Karpas-422 (cell line): ENCODE measurements around the gene FBXO2. TPM values are rescaled to one million over a fixed set of nuclear protein-coding genes. Genes with fewer than 3 reads are reported as not detected.

Source experiments
- DNase-seq: peaks from one replicate; pipeline ENCODE4 v3.0.0-alpha.2; 2015
- H2AFZ ChIP-seq: fragments of 200-600 bp; sonication (generic); 2 replicates; pipeline ENCODE4 v1.6.1; 2014; ENCODE audit warnings: antibody characterized with exemption, low read length, mixed read lengths
- H3K27ac ChIP-seq: fragments of 200-600 bp; sonication (generic); 2 replicates; pipeline ENCODE4 v1.5.1; 2014; ENCODE audit warnings: mild to moderate bottlenecking, low read length, moderate library complexity
- H3K27me3 ChIP-seq: fragments of 200-600 bp; sonication (generic); 2 replicates; pipeline ENCODE4 v1.6.1; 2014; ENCODE audit warnings: low read length, mixed read lengths
- H3K36me3 ChIP-seq: fragments of 200-600 bp; sonication (generic); 2 replicates; pipeline ENCODE4 v1.6.1; 2014; ENCODE audit warnings: low read length, mixed read lengths; ENCODE audit not compliant: insufficient read depth
- H3K4me1 ChIP-seq: fragments of 200-600 bp; sonication (generic); 2 replicates; pipeline ENCODE4 v1.6.1; 2014; ENCODE audit warnings: mild to moderate bottlenecking, low read length, mixed read lengths
- H3K4me2 ChIP-seq: fragments of 200-600 bp; sonication (generic); 2 replicates; pipeline ENCODE4 v1.6.1; 2014; ENCODE audit warnings: low read length, low read depth, mild to moderate bottlenecking; ENCODE audit not compliant: poor library complexity, severe bottlenecking
- H3K4me3 ChIP-seq: fragments of 200-600 bp; sonication (generic); 2 replicates; pipeline ENCODE4 v1.5.1; 2014; ENCODE audit warnings: mild to moderate bottlenecking, antibody characterized with exemption, low read length, mixed read lengths
- H3K79me2 ChIP-seq: fragments of 200-600 bp; sonication (generic); 2 replicates; pipeline ENCODE4 v1.6.1; 2014; ENCODE audit warnings: mild to moderate bottlenecking, low read length, mixed read lengths
- H3K9ac ChIP-seq: fragments of 200-600 bp; sonication (generic); 2 replicates; pipeline ENCODE4 v1.6.0; 2014; ENCODE audit warnings: low read length
- H3K9me2 ChIP-seq: fragments of 200-600 bp; sonication (generic), shearing (Covaris generic); replicated peaks from 2 replicates; pipeline ENCODE4 v1.6.0; 2014; ENCODE audit warnings: mild to moderate bottlenecking, low read length, moderate library complexity; ENCODE audit not compliant: insufficient read depth
- H3K9me3 ChIP-seq: fragments of 300-700, 200-600 bp; sonication (generic); 2 replicates; pipeline ENCODE4 v1.6.1; 2014; ENCODE audit warnings: low read length, mixed read lengths
- H4K20me1 ChIP-seq: fragments of 200-600 bp; sonication (generic); 2 replicates; pipeline ENCODE4 v1.6.1; 2014; ENCODE audit warnings: mild to moderate bottlenecking, antibody characterized with exemption, low read length, low read depth; ENCODE audit not compliant: insufficient read depth
- total RNA-seq: library from RNA; depleted of rRNA; stranded (reverse); fragments of >200 nt; shearing (Covaris generic); gene quantifications from 2 replicates; pipeline ENCODE4 v1.2.3, GENCODE V29; 2014; ENCODE audit warnings: low replicate concordance

The FBXO2 gene
- total RNA-seq, 1 experiment from 2014 or later = not detected

GRCh38 chr1:11676386-11677103 is 22.3 kb upstream of the FBXO2 start:
- Histone ChIP-seq H3K4me1 (peaks cover 12% of the 10 kb centered on the region), H3K27me3 (no peaks in the 10 kb centered on the region), H3K79me2 (peaks cover 15% of the 10 kb centered on the region), H3K9me2 (no peaks in the 10 kb centered on the region), H3K9ac (no peak overlapping the region), H3K4me2 (no peak overlapping the region), H3K27ac (no peak overlapping the region), H3K9me3 (no peaks in the 10 kb centered on the region), H3K36me3 (no peaks in the 10 kb centered on the region), H2AFZ (no peak overlapping the region), H4K20me1 (no peaks in the 10 kb centered on the region), H3K4me3 (no peak overlapping the region)
- DNase-seq = no peak

GRCh38 chr1:11675325-11675724 is 21.1 kb upstream of the FBXO2 start:
- Histone ChIP-seq H4K20me1 (no peaks in the 10 kb centered on the region), H3K79me2 (peaks cover 10% of the 10 kb centered on the region), H3K9me2 (no peaks in the 10 kb centered on the region), H3K36me3 (no peaks in the 10 kb centered on the region), H3K27ac (no peak overlapping the region), H3K9ac (no peak overlapping the region), H3K4me1 (peaks cover 10% of the 10 kb centered on the region), H3K4me2 (no peak overlapping the region), H2AFZ (no peak overlapping the region), H3K4me3 (no peak overlapping the region), H3K27me3 (no peaks in the 10 kb centered on the region), H3K9me3 (no peaks in the 10 kb centered on the region)
- DNase-seq = no peak

GRCh38 chr1:11674488-11674887 is 20.3 kb upstream of the FBXO2 start:
- Histone ChIP-seq H3K27me3 (no peaks in the 10 kb centered on the region), H3K79me2 (peaks cover 3% of the 10 kb centered on the region; the same call in 1 of the 2 replicates), H3K9ac (no peak overlapping the region), H3K9me3 (no peaks in the 10 kb centered on the region), H3K9me2 (no peaks in the 10 kb centered on the region), H4K20me1 (no peaks in the 10 kb centered on the region), H3K27ac (no peak overlapping the region), H3K4me1 (peaks cover 2% of the 10 kb centered on the region; the same call in 1 of the 2 replicates), H3K4me2 (no peak overlapping the region), H2AFZ (no peak overlapping the region), H3K36me3 (no peaks in the 10 kb centered on the region), H3K4me3 (no peak overlapping the region)
- no peak for DNase-seq

GRCh38 chr1:11673089-11673769 is 19.0 kb upstream of the FBXO2 start:
- Histone ChIP-seq H3K27me3 (no peaks in the 10 kb centered on the region), H3K4me3 (no peak overlapping the region), H3K9ac (no peak overlapping the region), H3K79me2 (no peaks in the 10 kb centered on the region), H3K4me1 (no peaks in the 10 kb centered on the region), H3K27ac (no peak overlapping the region), H3K36me3 (no peaks in the 10 kb centered on the region), H3K4me2 (no peak overlapping the region), H4K20me1 (no peaks in the 10 kb centered on the region), H3K9me3 (no peaks in the 10 kb centered on the region), H3K9me2 (no peaks in the 10 kb centered on the region), H2AFZ (no peak overlapping the region)
- DNase-seq = no peak

GRCh38 chr1:11671544-11672286 is 17.5 kb upstream of the FBXO2 start:
- Histone ChIP-seq H3K4me2 (no peak overlapping the region), H3K9me2 (no peaks in the 10 kb centered on the region), H3K79me2 (no peaks in the 10 kb centered on the region), H2AFZ (no peak overlapping the region), H3K4me3 (no peak overlapping the region), H3K4me1 (no peaks in the 10 kb centered on the region), H4K20me1 (no peaks in the 10 kb centered on the region), H3K36me3 (no peaks in the 10 kb centered on the region), H3K9me3 (no peaks in the 10 kb centered on the region), H3K27me3 (no peaks in the 10 kb centered on the region), H3K27ac (no peak overlapping the region), H3K9ac (no peak overlapping the region)
- DNase-seq = no peak

GRCh38 chr1:11671205-11671543 is 16.9 kb upstream of the FBXO2 start:
- no peaks in the 10 kb centered on the region for H3K27me3 ChIP-seq
- no peaks in the 10 kb centered on the region for H3K79me2 ChIP-seq
- no peaks in the 10 kb centered on the region for H3K9me3 ChIP-seq
- no peaks in the 10 kb centered on the region for H3K9me2 ChIP-seq
- no peaks in the 10 kb centered on the region for H3K36me3 ChIP-seq
- H3K4me3 ChIP-seq = no peak overlapping the region
- no peak for DNase-seq
- H4K20me1 ChIP-seq = no peaks in the 10 kb centered on the region
- H3K9ac ChIP-seq = no peak overlapping the region
- no peak overlapping the region for H3K27ac ChIP-seq
- no peaks in the 10 kb centered on the region for H3K4me1 ChIP-seq
- no peak overlapping the region for H2AFZ ChIP-seq
- H3K4me2 ChIP-seq = no peak overlapping the region

GRCh38 chr1:11670747-11671146 is 16.5 kb upstream of the FBXO2 start:
- no peaks in the 10 kb centered on the region for H3K36me3 ChIP-seq
- no peak overlapping the region for H3K4me3 ChIP-seq
- H4K20me1 ChIP-seq = no peaks in the 10 kb centered on the region
- H3K4me2 ChIP-seq = no peak overlapping the region
- H2AFZ ChIP-seq = no peak overlapping the region
- no peaks in the 10 kb centered on the region for H3K9me2 ChIP-seq
- no peaks in the 10 kb centered on the region for H3K4me1 ChIP-seq
- no peak overlapping the region for H3K27ac ChIP-seq
- no peaks in the 10 kb centered on the region for H3K79me2 ChIP-seq
- no peak for DNase-seq
- H3K9me3 ChIP-seq = no peaks in the 10 kb centered on the region
- no peaks in the 10 kb centered on the region for H3K27me3 ChIP-seq
- H3K9ac ChIP-seq = no peak overlapping the region

GRCh38 chr1:11668516-11668915 is 14.3 kb upstream of the FBXO2 start:
- Histone ChIP-seq H3K79me2 (no peaks in the 10 kb centered on the region), H4K20me1 (no peaks in the 10 kb centered on the region), H3K4me1 (no peaks in the 10 kb centered on the region), H3K9me2 (no peaks in the 10 kb centered on the region), H3K4me2 (no peak overlapping the region), H3K9me3 (no peaks in the 10 kb centered on the region), H3K36me3 (no peaks in the 10 kb centered on the region), H3K27me3 (no peaks in the 10 kb centered on the region), H3K27ac (no peak overlapping the region), H2AFZ (no peak overlapping the region), H3K4me3 (no peak overlapping the region), H3K9ac (no peak overlapping the region)
- no peak for DNase-seq
